ENCODE measurements around the gene PRM2.

The PRM2 gene

DNA sequence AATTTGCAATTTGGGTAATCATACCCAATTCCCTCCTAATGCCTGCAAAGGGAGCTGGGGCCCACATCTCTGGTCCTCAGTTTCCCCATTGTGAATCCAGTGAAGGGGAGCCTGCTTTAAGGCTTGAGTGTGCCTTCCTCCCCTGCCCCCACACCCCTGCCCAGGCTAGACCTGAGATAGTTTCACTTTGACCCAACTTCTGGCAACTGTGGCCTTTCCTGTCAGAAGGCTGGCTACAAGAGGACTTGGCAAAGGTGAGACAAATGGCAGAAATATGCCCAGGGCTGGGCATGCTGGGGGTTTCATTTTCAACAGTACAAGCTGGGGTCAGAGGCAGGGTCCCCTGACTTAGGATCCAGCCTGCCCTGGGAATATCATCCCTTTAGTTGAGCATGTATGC lies 30.3 kb downstream of the PRM2 start:
- DNase-seq, result peak; percentile 83

GRCh38 chr16:11245222-11245737 lies 31.0 kb downstream of the PRM2 start:
- no peak for DNase-seq

- DNase-seq, result no peak
These were observed 33.6 kb downstream of the PRM2 start for GRCh38 chr16:11242658-11243057.

DNA sequence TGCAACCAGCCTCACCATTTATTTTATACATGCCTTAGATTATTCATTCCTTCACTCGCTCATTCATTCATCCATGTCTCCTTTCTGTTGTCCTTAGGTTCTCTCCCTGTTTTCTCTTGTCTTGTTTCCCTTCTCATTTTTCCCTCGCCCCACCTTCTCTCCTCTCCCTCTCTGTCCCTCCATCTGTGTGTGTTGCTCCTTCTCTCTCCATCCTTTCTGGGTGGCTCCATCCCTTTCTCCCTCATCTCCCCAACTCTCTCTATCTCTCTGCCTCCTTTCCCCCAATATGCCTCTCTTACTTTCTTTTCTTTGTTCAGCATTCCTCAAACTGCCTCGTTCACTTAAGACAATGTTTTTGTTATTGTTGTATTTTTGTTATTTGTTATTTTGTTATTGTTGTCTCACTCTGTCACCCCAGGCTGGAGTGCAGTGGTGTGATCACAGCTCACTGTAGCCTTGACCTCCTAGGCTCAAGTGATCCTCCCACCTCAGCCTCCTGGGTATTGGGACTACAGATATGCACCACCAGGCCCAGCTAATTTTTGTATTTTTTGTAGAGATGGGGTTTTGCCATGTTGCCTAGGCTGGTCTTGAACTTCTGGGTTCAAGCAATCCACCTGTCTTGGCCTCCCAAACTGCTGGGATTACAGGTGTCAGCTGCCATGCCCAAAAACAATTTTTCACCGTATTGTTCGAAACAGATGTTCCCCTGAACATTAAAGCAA lies 34.6 kb downstream of the PRM2 start:
- no peak for DNase-seq

DNA sequence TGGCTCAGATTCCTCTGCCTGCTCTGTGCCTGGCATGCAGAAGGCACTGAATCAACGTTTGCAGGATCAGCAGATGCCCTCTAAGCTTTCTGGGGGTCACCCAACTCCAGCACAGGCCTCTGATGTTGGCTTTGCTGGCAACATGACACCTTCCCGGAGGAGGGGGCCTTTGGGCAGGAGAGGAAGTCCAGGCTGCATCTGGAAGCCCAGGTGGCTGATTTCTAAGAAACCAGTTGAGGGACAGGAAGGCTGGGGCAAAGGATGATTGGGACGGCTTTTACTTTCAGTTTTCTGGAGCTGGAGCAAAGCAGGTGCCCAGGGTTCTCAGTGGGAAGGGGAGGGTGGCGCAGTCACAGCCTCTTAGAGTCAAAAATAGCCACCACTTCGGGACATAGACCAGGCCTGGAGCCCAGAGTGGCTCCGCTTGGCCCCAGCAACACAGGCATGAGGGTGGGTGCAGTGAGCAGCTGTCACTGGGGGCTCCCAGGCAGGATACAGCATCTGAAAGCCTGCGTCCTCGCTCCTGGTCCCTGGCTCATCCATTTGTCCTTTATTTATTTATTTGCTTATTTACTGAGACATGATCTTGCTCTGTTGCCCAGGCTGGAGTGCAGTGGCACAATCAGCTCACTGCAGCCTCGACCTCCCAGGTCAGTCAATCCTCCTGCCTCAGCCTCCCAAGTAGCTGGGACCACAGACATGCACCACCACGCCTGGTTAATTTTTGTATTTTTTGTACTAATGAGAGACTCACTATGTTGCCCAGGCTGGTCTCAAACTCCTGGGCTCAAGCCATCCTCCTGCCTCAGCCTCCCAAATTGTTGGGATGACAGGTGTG lies 35.4 kb downstream of the PRM2 start:
- DNase-seq, result peak; percentile 55

- no peak for DNase-seq
These were observed 36.3 kb downstream of the PRM2 start for GRCh38 chr16:11239644-11240632.

DNA sequence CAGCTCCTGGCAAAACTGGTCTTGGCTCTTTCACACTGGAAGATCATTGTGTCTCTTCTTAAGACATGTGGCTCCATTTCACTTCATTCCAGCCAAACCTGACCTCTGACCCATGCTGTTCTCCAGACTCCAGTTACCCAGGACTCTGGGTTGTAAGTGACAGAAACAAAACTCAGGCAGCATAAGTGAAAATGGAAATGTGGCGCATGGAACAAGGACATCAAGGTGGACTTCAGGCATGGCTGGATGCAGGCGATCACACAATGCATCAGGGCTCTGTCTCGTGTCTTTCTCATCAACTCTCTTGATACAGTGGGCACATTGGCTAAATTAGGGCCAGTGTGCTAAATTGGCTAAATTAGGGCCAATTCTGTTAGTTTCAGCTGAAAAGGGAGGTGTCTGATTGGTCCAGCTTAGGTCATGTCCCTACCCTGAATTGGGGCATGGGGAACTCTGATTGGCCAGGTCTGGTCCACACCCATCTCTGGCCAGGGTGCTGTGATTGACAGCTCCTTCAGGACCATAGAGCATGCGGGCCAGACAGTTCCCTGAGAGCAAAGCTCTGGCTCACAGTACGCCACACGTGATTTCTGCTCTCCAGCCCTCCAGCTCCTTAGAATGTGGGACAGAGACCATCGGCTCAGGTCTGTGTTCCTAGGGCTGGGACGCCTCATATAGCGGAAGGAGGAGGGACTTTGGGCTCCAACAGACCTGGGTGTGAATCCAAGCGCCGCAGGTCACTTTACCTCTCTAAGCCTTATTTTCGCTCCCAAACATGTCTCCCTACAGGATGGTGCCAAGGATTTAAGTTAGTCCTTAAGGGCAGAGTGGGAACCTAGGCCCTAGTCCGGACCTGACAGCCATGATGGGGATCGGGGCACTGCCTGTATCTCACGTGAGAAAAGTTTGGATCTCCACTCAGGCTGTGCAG lies 37.7 kb downstream of the PRM2 start:
- no peak for DNase-seq

DNA sequence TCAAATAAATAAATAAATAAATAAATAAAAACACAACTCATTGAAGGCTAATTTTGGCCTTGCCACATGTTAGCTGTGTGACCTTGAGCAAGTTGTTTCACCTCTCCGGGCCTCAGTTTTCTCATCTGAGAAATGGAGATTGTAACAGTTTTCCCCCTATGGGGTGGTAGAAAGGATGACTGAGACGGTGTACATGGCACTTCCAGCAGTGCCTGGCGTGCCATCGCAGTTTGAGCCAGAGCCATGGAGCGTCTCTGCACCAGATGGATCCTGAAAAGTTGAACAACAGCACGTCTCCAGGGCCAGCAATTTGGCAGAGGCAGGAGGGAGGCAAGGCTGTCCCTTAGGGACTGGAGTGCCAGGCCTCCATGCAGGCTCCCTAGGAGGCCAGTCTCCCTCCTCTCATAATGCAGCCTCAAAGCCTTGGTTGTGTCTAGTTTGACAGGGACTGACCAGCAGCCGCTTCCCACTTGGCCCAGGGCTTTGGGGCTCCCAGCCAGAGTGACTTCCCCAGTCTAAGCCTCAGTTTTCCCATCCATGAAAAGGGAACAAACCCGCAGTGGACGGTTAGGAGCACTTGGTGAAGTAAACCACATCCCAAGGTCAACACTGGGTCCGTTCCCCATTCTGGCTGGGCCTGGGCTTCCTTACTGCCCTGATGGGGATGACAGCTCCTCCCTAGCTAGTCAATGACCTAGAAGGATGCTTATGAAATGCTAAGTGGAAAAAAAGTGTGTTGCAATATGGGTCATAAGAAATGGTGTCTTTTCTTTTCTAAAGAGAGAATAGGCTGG lies 39.6 kb downstream of the PRM2 start:
- no peak for DNase-seq

DNA sequence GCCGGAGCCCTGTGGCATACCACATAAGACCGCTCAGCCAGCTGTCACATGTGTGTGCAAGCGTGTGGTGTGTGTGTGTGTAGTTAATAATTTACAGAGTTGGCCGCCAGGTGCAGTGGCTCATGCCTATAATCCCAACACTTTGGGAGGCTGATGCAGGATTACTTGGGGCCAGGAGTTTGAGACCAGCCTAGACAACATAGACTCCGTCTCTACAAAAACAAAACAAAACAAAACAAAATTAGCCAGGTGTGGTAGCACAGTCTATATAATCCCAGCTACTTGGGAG lies 40.6 kb downstream of the PRM2 start:
- no peak for DNase-seq

GRCh38 chr16:11234884-11235702 lies 41.2 kb downstream of the PRM2 start:
- DNase-seq, result peak; percentile 34

DNA sequence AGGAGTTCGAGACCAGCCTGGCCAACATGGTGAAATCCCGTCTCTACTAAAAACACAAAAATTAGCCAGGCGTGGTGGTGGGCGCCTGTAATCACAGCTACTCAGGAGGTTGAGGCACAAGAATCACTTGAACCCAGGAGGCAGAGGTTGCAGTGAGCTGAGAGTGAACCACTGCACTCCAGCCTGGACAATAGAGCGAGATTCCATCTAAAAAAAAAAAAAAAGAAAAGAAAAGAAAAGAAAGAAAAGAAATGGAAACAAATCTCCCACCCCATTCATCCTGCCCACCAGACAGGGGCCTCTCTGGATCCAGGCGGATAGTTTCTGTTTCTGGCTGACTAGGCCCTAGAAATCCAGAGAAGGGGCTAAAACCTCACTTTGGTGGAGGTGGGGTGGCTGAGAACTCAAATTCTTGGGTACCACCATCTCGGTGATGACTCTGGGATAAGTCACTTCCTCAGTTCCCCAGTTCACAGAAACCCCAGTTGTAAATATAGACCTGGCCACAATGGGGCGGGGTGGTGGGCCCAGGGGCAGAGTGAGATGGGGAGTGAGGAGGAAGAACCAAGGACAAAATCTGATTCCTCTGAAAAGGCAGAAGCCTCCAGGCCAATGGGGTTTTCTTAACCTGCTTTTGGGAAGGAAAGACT lies 42.4 kb downstream of the PRM2 start:
- DNase-seq, result peak; percentile 92

- DNase-seq, result peak; percentile 98
These were observed 43.2 kb downstream of the PRM2 start for GRCh38 chr16:11232852-11233726.

DNA sequence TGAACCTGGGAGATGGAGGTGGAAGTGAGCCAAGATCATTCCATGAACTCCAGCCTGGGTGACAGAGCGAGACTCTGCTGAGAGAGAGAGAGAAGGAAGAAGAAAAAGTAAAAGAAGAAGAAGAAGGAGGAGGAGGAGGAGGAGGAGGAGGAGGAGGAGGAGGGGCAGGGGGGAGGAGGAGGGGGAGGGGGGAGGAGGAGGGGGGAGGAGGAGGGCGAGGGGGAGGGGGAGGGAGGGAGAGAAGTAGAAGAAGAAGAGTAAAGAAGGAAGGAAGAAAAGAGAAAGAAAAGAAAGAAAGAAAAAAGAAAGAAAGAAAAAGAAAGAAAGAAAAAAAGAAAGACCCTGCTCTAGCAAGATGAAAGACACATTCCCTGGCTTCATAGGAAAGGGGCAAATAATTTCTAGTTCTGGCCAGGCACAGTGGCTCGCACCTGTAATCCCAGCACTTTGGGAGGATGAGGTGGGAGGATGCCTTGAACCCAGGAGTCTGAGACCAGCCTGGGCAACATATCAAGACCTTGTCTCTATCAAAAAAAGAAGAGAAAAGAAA lies 43.9 kb downstream of the PRM2 start:
- DNase-seq, result no peak

DNA sequence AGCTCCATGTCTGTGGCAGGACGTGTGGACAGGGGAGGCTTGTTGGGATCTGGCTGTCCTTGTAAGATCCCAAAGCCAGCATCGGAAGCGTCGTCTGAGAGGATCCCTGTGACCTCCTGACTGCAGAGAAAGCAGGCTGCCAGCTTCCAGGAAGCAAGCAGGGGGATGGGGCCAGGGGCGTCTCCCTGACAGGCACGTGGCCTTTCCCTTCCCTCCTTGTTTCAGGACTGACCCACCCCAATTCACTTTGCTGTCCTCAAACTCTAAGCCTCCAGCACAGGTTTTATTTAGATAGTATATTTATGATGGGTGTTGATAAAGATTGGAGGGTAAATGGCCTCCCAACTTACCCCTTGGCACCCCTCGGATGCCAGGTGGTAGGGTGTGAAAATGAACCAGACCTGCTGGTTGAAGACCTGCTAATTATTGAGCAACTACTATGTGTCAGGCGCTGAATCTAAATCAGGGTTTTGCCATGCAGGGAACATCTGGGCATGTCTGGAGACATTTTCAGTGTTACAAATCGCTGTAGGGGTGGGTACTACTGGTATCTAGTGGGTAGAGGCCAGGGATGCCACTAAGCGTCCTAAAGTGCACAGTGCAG lies 44.8 kb downstream of the PRM2 start:
- no peak for DNase-seq

DNA sequence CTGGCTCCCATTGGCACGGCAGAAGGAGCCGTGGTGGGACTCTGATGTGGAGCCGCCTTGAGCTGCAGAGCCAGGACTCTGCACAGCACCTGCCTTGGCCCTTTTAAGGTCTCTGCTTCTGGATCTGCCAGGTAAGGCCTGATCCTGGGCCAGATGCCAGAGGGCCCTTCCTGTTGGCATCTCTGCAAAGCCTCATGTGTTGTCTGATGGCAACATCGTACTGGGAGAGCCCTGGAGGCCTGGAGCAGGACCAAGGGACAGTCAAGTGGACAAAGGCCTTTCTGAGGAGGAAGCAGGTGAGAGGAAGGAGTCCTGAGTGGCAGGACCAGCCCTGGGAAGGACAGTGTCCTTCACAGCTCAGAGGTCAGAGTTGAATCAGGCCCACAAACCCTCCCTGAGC lies 46.4 kb downstream of the PRM2 start:
- no peak for DNase-seq

- DNase-seq, result no peak
These were observed 46.8 kb downstream of the PRM2 start for GRCh38 chr16:11229432-11229831.

DNA sequence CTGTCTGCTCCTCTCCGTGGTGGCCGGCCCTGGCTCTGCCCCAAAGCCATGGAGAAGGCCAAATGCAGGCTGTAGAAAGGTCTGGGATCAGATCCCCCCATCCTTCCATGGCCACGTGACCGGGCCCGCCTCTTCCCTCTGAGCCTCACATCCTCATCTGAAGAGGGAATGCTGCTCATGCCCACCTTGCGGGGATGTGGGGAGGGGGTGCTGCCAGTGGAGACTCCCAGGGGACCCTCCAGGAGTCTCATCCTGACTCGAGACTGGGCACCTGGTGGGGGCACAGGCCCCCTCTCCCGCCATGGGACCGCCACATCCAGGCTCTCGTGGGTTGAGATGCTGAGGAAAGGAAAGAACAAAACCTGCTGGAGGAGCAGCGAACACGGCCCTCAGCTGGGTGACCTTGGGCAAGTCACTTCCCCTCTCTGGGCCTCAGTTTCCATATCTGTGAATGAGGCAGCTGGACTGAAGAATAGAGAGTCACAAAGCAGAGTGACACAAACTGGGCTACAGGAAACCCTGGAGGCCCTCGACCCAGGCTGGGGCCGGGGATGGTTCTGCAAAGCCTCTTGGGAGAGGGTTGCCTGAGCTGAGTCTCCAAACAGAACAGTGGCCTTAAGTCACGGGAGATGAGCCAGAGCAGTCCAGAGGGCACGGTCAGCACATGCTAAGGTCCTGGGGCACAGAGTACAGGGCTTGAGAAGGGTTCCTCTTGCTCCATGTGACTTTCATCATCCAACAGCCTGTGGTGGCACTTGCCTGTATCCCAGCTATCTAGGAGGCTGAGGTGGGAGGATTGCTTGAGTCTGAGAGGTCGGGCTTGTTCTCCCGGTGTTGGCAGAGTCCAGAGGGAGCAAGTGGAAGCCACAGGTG lies 50.4 kb downstream of the PRM2 start:
- no peak for DNase-seq
